Naive thymus-derived CD4-positive, alpha-beta T cell (primary cell): ENCODE results near the gene WFDC6. TPM values are rescaled to one million over a fixed set of nuclear protein-coding genes. Genes with fewer than 3 reads are reported as not detected.

ENCODE experiments used
- ATAC-seq: fragments of 150-1000 bp; cut with Tn5 transposase; 2 replicates; pipeline ENCODE4 v1.10.0; 2021; ENCODE audit warnings: mild to moderate bottlenecking, moderate library complexity
- CTCF ChIA-PET: fragments of 350-600 bp; sonication (Branson Sonifier 250); formaldehyde crosslinking; loops from one replicate; lab custom pipeline; 2021; ENCODE audit warnings: antibody characterized with exemption; lab: Charles Lee
- POLR2A ChIA-PET: fragments of 350-600 bp; sonication (Branson Sonifier 250); formaldehyde crosslinking; loops from one replicate; lab custom pipeline; 2021; ENCODE audit warnings: antibody characterized with exemption, inconsistent platforms; lab: Charles Lee
- DNase-seq, 9 donors: peaks; one replicate each; pipeline versions ENCODE4 v3.0.0 to v3.0.0-alpha.2; 2020 to 2022; ENCODE audit warnings: mixed read lengths in 1 of 9
- H3K27ac ChIP-seq: one replicate; pipeline ENCODE4 v1.7.0; 2013; ENCODE audit warnings: mild to moderate bottlenecking, low read depth, low read length, moderate library complexity
- H3K27me3 ChIP-seq, 2 donors: one replicate each; pipeline ENCODE4 v1.7.0; 2013; ENCODE audit warnings: low read length in 2 of 2, mild to moderate bottlenecking in 2 of 2, moderate library complexity in 2 of 2; ENCODE audit not compliant: control insufficient read depth in 2 of 2, insufficient read depth in 2 of 2
- H3K36me3 ChIP-seq, 3 experiments: 1 replicate in 2 of 3; 2 replicates in 1 of 3; pipeline ENCODE4 v1.7.0; 2013; ENCODE audit warnings: low read length in 3 of 3, mild to moderate bottlenecking in 3 of 3, moderate library complexity in 1 of 3; ENCODE audit not compliant: insufficient read depth in 3 of 3, control insufficient read depth in 2 of 3
- H3K4me1 ChIP-seq, 2 donors: one replicate each; pipeline ENCODE4 v1.7.0; 2013; ENCODE audit warnings: low read length in 2 of 2, mild to moderate bottlenecking in 2 of 2, moderate library complexity in 1 of 2; ENCODE audit not compliant: control insufficient read depth in 2 of 2, insufficient read depth in 2 of 2
- H3K4me3 ChIP-seq: 2 replicates; pipeline ENCODE4 v1.7.0; 2013; ENCODE audit warnings: mild to moderate bottlenecking, low read length
- H3K9me3 ChIP-seq, 3 experiments: 1 replicate in 2 of 3; 2 replicates in 1 of 3; pipeline ENCODE4 v1.7.0; 2013; ENCODE audit warnings: low read length in 3 of 3; ENCODE audit not compliant: control insufficient read depth in 2 of 3
- H3K27ac Mint-ChIP-seq, 9 donors: one replicate each; pipeline ENCODE4 v1.8.0; 2020 to 2022; ENCODE audit warnings: mixed read lengths in 9 of 9, mild to moderate bottlenecking in 8 of 9, moderate library complexity in 5 of 9, inconsistent platforms in 2 of 9
- H3K27me3 Mint-ChIP-seq, 5 donors: one replicate each; pipeline ENCODE4 v1.8.0; 2021 to 2022; ENCODE audit warnings: mixed read lengths in 5 of 5, mild to moderate bottlenecking in 1 of 5
- H3K36me3 Mint-ChIP-seq, 5 donors: one replicate each; pipeline ENCODE4 v1.8.0; 2020 to 2022; ENCODE audit warnings: mixed read lengths in 5 of 5, mild to moderate bottlenecking in 3 of 5, inconsistent platforms in 1 of 5
- H3K4me1 Mint-ChIP-seq, 7 donors: one replicate each; pipeline ENCODE4 v1.8.0; 2020 to 2022; ENCODE audit warnings: mixed read lengths in 7 of 7, mild to moderate bottlenecking in 3 of 7, inconsistent platforms in 1 of 7
- H3K4me3 Mint-ChIP-seq, 10 donors: one replicate each; pipeline ENCODE4 v1.8.0; 2020 to 2022; ENCODE audit warnings: mild to moderate bottlenecking in 10 of 10, mixed read lengths in 10 of 10, moderate library complexity in 6 of 10, inconsistent platforms in 2 of 10
- H3K9me3 Mint-ChIP-seq, 11 donors: one replicate each; pipeline ENCODE4 v1.8.0; 2020 to 2022; ENCODE audit warnings: mixed read lengths in 11 of 11, mild to moderate bottlenecking in 4 of 11, inconsistent platforms in 1 of 11, moderate library complexity in 1 of 11
- intact Hi-C, 2 donors: fragments of 100-400 bp; cut with micrococcal nuclease; formaldehyde crosslinking; loops; one replicate each; pipeline ENCODE4 v1.15.1; 2023
- polyA plus RNA-seq, 2 donors: library from polyadenylated mRNA; unstranded; fragments of 300-500 nt; fragmentation: Illumina TruSeq; gene quantifications; one replicate each; pipeline ENCODE4 v1.2.3, GENCODE V29; 2021
- total RNA-seq, 6 experiments: library from RNA in 5 of 6; stranded (reverse) in 5 of 6; gene quantifications; 1 replicate in 5 of 6; 2 replicates in 1 of 6; pipeline ENCODE4 v1.2.3 and lab custom pipeline; 2021 to 2026

WFDC6 gene
- total and polyA plus RNA-seq, 7 experiments from 2014 or later: not detected

DNA sequence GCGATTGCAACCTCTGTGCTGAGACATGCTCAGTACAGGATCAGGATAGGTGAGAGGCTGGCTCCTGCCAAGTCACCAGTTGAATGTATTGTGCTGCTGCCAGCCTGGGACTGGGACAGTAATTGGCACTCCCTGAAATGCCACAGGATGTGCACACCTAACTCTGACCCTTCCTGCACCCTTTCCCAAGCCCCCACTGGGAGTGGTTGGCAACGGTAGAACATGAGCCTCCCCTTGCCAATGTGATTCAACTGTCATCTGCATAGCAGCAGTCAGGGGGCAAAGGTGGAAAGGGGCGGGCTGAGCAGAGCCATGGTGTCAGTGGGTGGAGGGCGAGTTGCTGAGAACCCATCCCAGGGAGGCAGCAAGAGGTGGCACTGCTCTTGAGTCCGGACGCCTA, 39.3 kb downstream of the WFDC6 start:
- CTCF ChIA-PET: no interaction called here
- DNase-seq (no peak), ATAC-seq (no peak)
- H3K9me3 ChIP-seq: no peaks in the 10 kb centered on the region
- no peaks in the 10 kb centered on the region for H3K36me3 ChIP-seq
- H3K4me1 ChIP-seq: no peaks in the 10 kb centered on the region
- Mint-ChIP-seq H3K36me3 (no peaks in the 10 kb centered on the region), H3K4me1 (no peaks in the 10 kb centered on the region), H3K27me3 (peaks cover 20 to 41% (median 37%) of the 10 kb centered on the region in 5 donors), H3K27ac (no peak overlapping the region), H3K9me3 (no peaks in the 10 kb centered on the region), H3K4me3 (no peak overlapping the region)
- H3K27me3 ChIP-seq: no peaks in the 10 kb centered on the region
- H3K4me3 ChIP-seq: no peak overlapping the region
- intact Hi-C loops: no loop called here
- H3K27ac ChIP-seq: no peak overlapping the region
- POLR2A ChIA-PET: no interaction called here

DNA sequence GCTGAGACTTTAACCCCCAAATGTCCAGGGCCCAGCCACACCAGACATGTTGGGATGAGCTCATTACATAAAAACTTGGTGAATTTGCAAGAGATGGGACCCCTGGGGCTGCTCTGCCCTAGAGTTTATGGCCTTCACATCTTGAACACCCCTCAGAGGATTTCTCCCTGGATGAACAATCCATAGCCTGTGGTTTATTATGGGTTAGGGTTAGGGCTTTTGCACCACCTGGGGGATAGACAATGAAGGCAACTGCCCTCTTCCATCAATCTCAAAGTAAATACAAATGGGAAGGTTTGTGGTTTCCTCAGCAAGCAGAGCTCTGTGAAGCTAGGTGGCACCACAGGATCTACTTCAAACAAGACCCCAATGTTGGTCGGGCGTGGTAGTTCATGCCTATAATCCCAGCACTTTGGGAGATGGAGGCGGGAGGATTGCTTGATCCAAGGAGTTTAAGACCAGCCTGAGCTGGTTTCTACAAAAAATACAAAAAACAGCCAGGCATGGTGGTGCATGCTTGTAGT, 41.2 kb downstream of the WFDC6 start:
- Mint-ChIP-seq H3K27me3 (peaks cover 20 to 38% (median 34%) of the 10 kb centered on the region in 5 donors), H3K36me3 (no peaks in the 10 kb centered on the region), H3K27ac (no peak overlapping the region), H3K9me3 (no peaks in the 10 kb centered on the region), H3K4me3 (no peak overlapping the region), H3K4me1 (no peaks in the 10 kb centered on the region)
- no peaks in the 10 kb centered on the region for H3K4me1 ChIP-seq
- intact Hi-C loops: no loop called here
- H3K9me3 ChIP-seq: no peaks in the 10 kb centered on the region
- H3K36me3 ChIP-seq: no peaks in the 10 kb centered on the region
- POLR2A ChIA-PET: no interaction called here
- H3K27me3 ChIP-seq: no peaks in the 10 kb centered on the region
- DNase-seq: no peak
- no peak overlapping the region for H3K27ac ChIP-seq
- CTCF ChIA-PET: no interaction called here
- H3K4me3 ChIP-seq: no peak overlapping the region
- ATAC-seq: no peak

DNA sequence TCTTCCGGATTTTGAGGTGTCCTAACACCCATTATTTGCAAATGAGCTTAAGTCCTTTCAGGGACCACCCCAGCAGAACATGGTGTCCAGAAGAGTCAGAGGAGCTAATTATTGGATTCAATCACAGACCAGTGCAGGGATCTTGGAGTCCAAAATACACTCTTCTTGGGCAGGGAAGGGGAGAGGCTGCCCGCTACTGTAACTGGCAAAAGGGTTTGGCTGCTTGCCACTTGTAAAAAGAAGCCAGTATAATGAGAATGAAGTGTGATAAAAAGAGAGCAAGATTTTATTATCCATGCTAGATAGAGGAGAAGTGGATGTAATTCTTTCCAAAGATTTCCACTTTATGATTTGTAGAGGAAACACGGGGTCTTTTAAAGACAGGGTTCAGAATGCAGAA, 43.1 kb downstream of the WFDC6 start:
- Histone ChIP-seq H3K27me3 (no peaks in the 10 kb centered on the region), H3K27ac (no peak overlapping the region), H3K9me3 (no peaks in the 10 kb centered on the region), H3K4me3 (no peak overlapping the region), H3K36me3 (no peaks in the 10 kb centered on the region), H3K4me1 (no peaks in the 10 kb centered on the region)
- ChIA-PET POLR2A (no interaction called here), CTCF (no interaction called here)
- peaks cover 0 to 5% (median 0%) of the 10 kb centered on the region in 5 donors for H3K36me3 Mint-ChIP-seq
- DNase-seq (no peak), ATAC-seq (no peak)
- H3K27me3 Mint-ChIP-seq: peaks cover 19 to 41% (median 25%) of the 10 kb centered on the region in 5 donors
- H3K9me3 Mint-ChIP-seq: peaks cover 0 to 2% (median 0%) of the 10 kb centered on the region in 11 donors
- H3K27ac Mint-ChIP-seq: no peak overlapping the region
- H3K4me1 Mint-ChIP-seq: no peaks in the 10 kb centered on the region
- H3K4me3 Mint-ChIP-seq: no peak overlapping the region
- intact Hi-C loops: no loop called here

DNA sequence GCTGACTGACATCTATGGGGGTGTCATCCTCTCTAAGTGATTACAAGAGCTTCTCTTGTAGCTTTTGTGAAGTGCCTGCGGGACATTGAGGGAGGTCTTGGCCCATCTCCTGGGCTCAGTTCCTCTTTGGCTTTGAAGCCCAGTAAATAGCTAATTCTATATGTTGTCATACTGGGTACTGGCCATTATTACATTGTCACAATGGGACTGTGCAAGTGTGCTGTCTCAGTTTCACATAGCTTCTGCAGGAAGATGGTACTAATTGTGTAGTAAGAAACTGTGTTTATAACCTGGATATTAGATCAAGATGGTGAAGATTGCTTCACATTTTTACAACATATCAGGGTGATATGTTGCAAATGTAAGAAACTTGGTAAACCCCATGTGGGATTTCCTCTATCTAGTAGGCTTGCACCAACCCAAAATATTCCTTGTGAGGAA, 43.8 kb downstream of the WFDC6 start:
- CTCF ChIA-PET: no interaction called here
- POLR2A ChIA-PET: no interaction called here
- H3K9me3 Mint-ChIP-seq: peaks cover 0 to 2% (median 0%) of the 10 kb centered on the region in 11 donors
- no peak overlapping the region for H3K4me3 Mint-ChIP-seq
- Histone ChIP-seq H3K27ac (no peak overlapping the region), H3K4me3 (no peak overlapping the region), H3K4me1 (no peaks in the 10 kb centered on the region), H3K27me3 (no peaks in the 10 kb centered on the region), H3K36me3 (no peaks in the 10 kb centered on the region), H3K9me3 (no peaks in the 10 kb centered on the region)
- intact Hi-C loops: no loop called here
- no peak for DNase-seq
- H3K27me3 Mint-ChIP-seq: peaks cover 12 to 39% (median 19%) of the 10 kb centered on the region in 5 donors
- ATAC-seq: peak; percentile 67
- peaks cover 0 to 5% (median 0%) of the 10 kb centered on the region in 5 donors for H3K36me3 Mint-ChIP-seq
- no peaks in the 10 kb centered on the region for H3K4me1 Mint-ChIP-seq
- no peak overlapping the region for H3K27ac Mint-ChIP-seq

DNA sequence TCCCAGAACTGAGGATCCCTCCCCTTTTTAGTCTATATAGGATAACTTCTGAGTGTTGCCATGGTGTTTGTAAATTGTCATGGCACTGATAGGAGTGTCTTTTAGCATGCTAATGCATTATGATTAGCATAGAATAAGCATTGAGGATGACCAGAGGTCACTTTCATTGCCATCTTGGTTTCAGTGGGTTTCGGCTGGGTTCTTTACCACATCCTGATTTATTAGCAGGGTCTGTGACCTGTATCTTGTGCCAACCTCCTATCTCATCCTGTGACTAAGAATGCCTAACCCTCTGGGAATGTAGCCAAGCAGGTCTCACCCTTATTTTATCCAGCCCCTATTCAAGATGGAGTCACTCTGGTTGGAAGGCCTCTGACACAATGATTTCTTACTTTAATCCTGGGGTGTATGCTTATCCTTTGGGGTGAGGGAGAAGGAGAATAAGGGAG, 50.2 kb downstream of the WFDC6 start:
- no peaks in the 10 kb centered on the region for H3K4me1 ChIP-seq
- POLR2A ChIA-PET: no interaction called here
- H3K27ac ChIP-seq: no peak overlapping the region
- intact Hi-C loops: no loop called here
- Mint-ChIP-seq H3K27me3 (peaks cover 20 to 47% (median 31%) of the 10 kb centered on the region in 5 donors), H3K36me3 (peaks cover 0 to 5% (median 0%) of the 10 kb centered on the region in 5 donors), H3K27ac (no peak overlapping the region), H3K9me3 (peaks cover 0 to 2% (median 0%) of the 10 kb centered on the region in 11 donors), H3K4me3 (no peak overlapping the region), H3K4me1 (peaks cover 0 to 3% (median 0%) of the 10 kb centered on the region in 7 donors)
- no peaks in the 10 kb centered on the region for H3K27me3 ChIP-seq
- ATAC-seq (no peak), DNase-seq (no peak)
- no peaks in the 10 kb centered on the region for H3K36me3 ChIP-seq
- CTCF ChIA-PET: no interaction called here
- H3K9me3 ChIP-seq: no peaks in the 10 kb centered on the region
- H3K4me3 ChIP-seq: no peak overlapping the region

DNA sequence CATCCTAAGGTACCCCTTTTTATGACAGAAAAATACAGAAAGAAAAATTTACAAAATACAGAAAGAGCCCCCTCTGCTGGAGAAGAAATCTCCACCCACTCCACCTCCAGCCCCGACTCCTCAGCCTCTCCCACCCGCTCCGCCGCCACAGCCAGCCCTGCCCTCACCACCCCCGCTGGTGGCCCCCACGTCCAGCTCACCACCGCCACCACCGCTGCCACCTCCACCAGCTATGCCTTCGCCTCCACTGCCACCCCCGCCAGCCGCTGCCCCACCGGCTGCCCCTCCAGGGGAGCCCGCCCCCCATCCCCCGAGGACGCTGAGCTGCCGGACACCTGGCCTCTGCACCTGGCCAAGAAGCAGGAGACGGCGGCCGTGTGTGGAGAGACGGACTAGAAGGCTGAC, 52.0 kb downstream of the WFDC6 start:
- ChIA-PET POLR2A (no interaction called here), CTCF (no interaction called here)
- no peaks in the 10 kb centered on the region for H3K9me3 Mint-ChIP-seq
- Histone ChIP-seq H3K4me3 (no peak overlapping the region), H3K27me3 (no peaks in the 10 kb centered on the region), H3K27ac (no peak overlapping the region), H3K9me3 (no peaks in the 10 kb centered on the region), H3K36me3 (no peaks in the 10 kb centered on the region), H3K4me1 (no peaks in the 10 kb centered on the region)
- peaks cover 0 to 3% (median 0%) of the 10 kb centered on the region in 7 donors for H3K4me1 Mint-ChIP-seq
- H3K27me3 Mint-ChIP-seq: peaks cover 26 to 40% (median 33%) of the 10 kb centered on the region in 5 donors
- ATAC-seq: no peak
- intact Hi-C loops: no loop called here
- DNase-seq: no peak
- H3K27ac Mint-ChIP-seq: no peak overlapping the region
- no peaks in the 10 kb centered on the region for H3K36me3 Mint-ChIP-seq
- H3K4me3 Mint-ChIP-seq: no peak overlapping the region

DNA sequence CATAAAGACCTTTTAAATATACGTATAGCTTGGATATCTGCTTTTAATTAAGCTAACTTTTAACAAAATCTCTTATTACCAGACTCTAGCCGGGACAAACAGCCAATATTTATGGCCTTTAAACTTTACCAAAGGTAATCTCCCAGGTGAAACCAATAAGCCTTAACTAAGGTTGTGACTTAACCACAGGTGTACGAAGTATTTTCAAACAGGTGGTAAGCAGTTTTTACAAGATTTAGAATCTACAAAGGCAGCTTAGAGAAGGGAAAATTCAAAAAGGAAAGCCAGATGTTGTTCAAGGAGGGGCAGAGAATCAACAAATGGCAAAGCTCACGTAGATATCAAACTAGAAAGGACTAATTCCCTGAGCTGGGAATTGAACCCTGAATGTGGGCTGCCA, 53.9 kb downstream of the WFDC6 start:
- H3K4me3 Mint-ChIP-seq: no peak overlapping the region
- H3K27me3 Mint-ChIP-seq: peaks cover 23 to 45% (median 33%) of the 10 kb centered on the region in 5 donors
- Histone ChIP-seq H3K4me3 (no peak overlapping the region), H3K27me3 (no peaks in the 10 kb centered on the region), H3K9me3 (no peaks in the 10 kb centered on the region), H3K4me1 (no peaks in the 10 kb centered on the region), H3K27ac (no peak overlapping the region), H3K36me3 (no peaks in the 10 kb centered on the region)
- H3K4me1 Mint-ChIP-seq: peaks cover 0 to 5% (median 0%) of the 10 kb centered on the region in 7 donors
- H3K9me3 Mint-ChIP-seq: no peaks in the 10 kb centered on the region
- H3K27ac Mint-ChIP-seq: no peak overlapping the region
- H3K36me3 Mint-ChIP-seq: peaks cover 0 to 3% (median 0%) of the 10 kb centered on the region in 5 donors
- intact Hi-C loops: no loop called here
- CTCF ChIA-PET: interaction anchor here (0.7 kb wide), 1 partner anchor 473 kb away, joined by 3 read pairs; no protein-coding TSS in a partner anchor
- DNase-seq: no peak
- ATAC-seq: no peak
- POLR2A ChIA-PET: no interaction called here
